Effector memory CD4-positive, alpha-beta T cell (primary cell): Measurements from ENCODE around the gene BLM.
"Not testable (repeated sequence)": the region's sequence is repeated elsewhere in the genome, so short reads cannot be mapped to it uniquely, and the experiment has no call there.

Source experiments
- DNase-seq, 3 donors: peaks; one replicate each; pipeline ENCODE4 v3.0.0-alpha.2; 2020
- H3K27ac ChIP-seq: 2 replicates; pipeline ENCODE4 v1.7.0; 2013; ENCODE audit warnings: mild to moderate bottlenecking, low read length, moderate library complexity; ENCODE audit not compliant: insufficient read depth, poor library complexity, severe bottlenecking
- H3K27me3 ChIP-seq: replicated peaks from 2 replicates; pipeline ENCODE4 v1.7.0; 2013; ENCODE audit warnings: mild to moderate bottlenecking, low read length; ENCODE audit not compliant: insufficient read depth, control insufficient read depth, poor library complexity, severe bottlenecking
- H3K36me3 ChIP-seq: 2 replicates; pipeline ENCODE4 v1.7.0; 2013; ENCODE audit warnings: mild to moderate bottlenecking, low read length, moderate library complexity; ENCODE audit not compliant: control insufficient read depth, insufficient read depth
- H3K4me1 ChIP-seq: 2 replicates; pipeline ENCODE4 v1.7.0; 2013; ENCODE audit warnings: low read length, mild to moderate bottlenecking; ENCODE audit not compliant: control insufficient read depth, insufficient read depth, poor library complexity, severe bottlenecking
- H3K4me3 ChIP-seq: 2 replicates; pipeline ENCODE4 v1.7.0; 2013; ENCODE audit warnings: low read length, low read depth, mild to moderate bottlenecking; ENCODE audit not compliant: insufficient read depth, poor library complexity, severe bottlenecking
- H3K9me3 ChIP-seq: 2 replicates; pipeline ENCODE4 v1.7.0; 2013; ENCODE audit warnings: mild to moderate bottlenecking, low read length, moderate library complexity; ENCODE audit not compliant: control insufficient read depth

Gene BLM

GRCh38 chr15:90680371-90680935 is 36.7 kb upstream of the BLM start:
- H3K36me3 ChIP-seq: no peaks in the 10 kb centered on the region
- H3K27me3 ChIP-seq: no peaks in the 10 kb centered on the region
- no peaks in the 10 kb centered on the region for H3K9me3 ChIP-seq
- no peak overlapping the region for H3K27ac ChIP-seq
- H3K4me3 ChIP-seq: no peak overlapping the region
- DNase-seq: no peak
- H3K4me1 ChIP-seq: no peaks in the 10 kb centered on the region

GRCh38 chr15:90681056-90681455 is 36.1 kb upstream of the BLM start:
- H3K36me3 ChIP-seq: no peaks in the 10 kb centered on the region
- DNase-seq: no peak
- peaks cover 2% of the 10 kb centered on the region for H3K4me1 ChIP-seq
- no peak overlapping the region for H3K4me3 ChIP-seq
- no peak overlapping the region for H3K27ac ChIP-seq
- H3K27me3 ChIP-seq: no peaks in the 10 kb centered on the region
- no peaks in the 10 kb centered on the region for H3K9me3 ChIP-seq

- Histone ChIP-seq H3K4me1 (peaks cover 6% of the 10 kb centered on the region), H3K27ac (no peak overlapping the region), H3K4me3 (no peak overlapping the region), H3K27me3 (no peaks in the 10 kb centered on the region), H3K9me3 (no peaks in the 10 kb centered on the region), H3K36me3 (no peaks in the 10 kb centered on the region)
- no peak for DNase-seq
Observed at GRCh38 chr15:90681480-90681879, 35.7 kb upstream of the BLM start.

- H3K4me1 ChIP-seq: peaks cover 11% of the 10 kb centered on the region
- H3K36me3 ChIP-seq: no peaks in the 10 kb centered on the region
- H3K27me3 ChIP-seq: no peaks in the 10 kb centered on the region
- H3K9me3 ChIP-seq: no peaks in the 10 kb centered on the region
- no peak for DNase-seq
- H3K4me3 ChIP-seq: no peak overlapping the region
- no peak overlapping the region for H3K27ac ChIP-seq
Observed at GRCh38 chr15:90683371-90683770, 33.8 kb upstream of the BLM start.

- Histone ChIP-seq H3K36me3 (no peaks in the 10 kb centered on the region), H3K4me3 (no peak overlapping the region), H3K9me3 (no peaks in the 10 kb centered on the region), H3K27me3 (no peaks in the 10 kb centered on the region), H3K4me1 (peaks cover 11% of the 10 kb centered on the region), H3K27ac (no peak overlapping the region)
- DNase-seq: no peak
Observed at GRCh38 chr15:90683876-90684275, 33.3 kb upstream of the BLM start.

GRCh38 chr15:90684281-90684680 is 32.9 kb upstream of the BLM start:
- no peaks in the 10 kb centered on the region for H3K9me3 ChIP-seq
- no peak overlapping the region for H3K27ac ChIP-seq
- H3K4me1 ChIP-seq: peaks cover 11% of the 10 kb centered on the region
- H3K4me3 ChIP-seq: no peak overlapping the region
- no peaks in the 10 kb centered on the region for H3K27me3 ChIP-seq
- DNase-seq: no peak
- no peaks in the 10 kb centered on the region for H3K36me3 ChIP-seq

GRCh38 chr15:90685591-90686434 is 31.3 kb upstream of the BLM start:
- Histone ChIP-seq H3K36me3 (no peaks in the 10 kb centered on the region), H3K27me3 (no peaks in the 10 kb centered on the region), H3K27ac (no peak overlapping the region), H3K9me3 (no peaks in the 10 kb centered on the region), H3K4me3 (no peak overlapping the region), H3K4me1 (peaks cover 11% of the 10 kb centered on the region)
- DNase-seq: no peak

- Histone ChIP-seq H3K36me3 (no peaks in the 10 kb centered on the region), H3K27me3 (no peaks in the 10 kb centered on the region), H3K27ac (no peak overlapping the region), H3K9me3 (no peaks in the 10 kb centered on the region), H3K4me3 (no peak overlapping the region), H3K4me1 (peaks cover 11% of the 10 kb centered on the region)
- DNase-seq: no peak
Observed at GRCh38 chr15:90686435-90687218, 30.5 kb upstream of the BLM start.

GRCh38 chr15:90689326-90689961 is 27.7 kb upstream of the BLM start:
- H3K4me1 ChIP-seq: peaks cover 11% of the 10 kb centered on the region
- H3K27ac ChIP-seq, H3K4me3 ChIP-seq, H3K27me3 ChIP-seq, H3K36me3 ChIP-seq, DNase-seq, H3K9me3 ChIP-seq: not testable (repeated sequence)
